GM18507 (cell line): ENCODE measurements around the gene TENM4.

Experiments used
- DNase-seq: peaks from one replicate; pipeline ENCODE4 v3.0.0; 2011; ENCODE audit warnings: low read depth; ENCODE audit not compliant: insufficient read length; ENCODE audit errors: extremely low spot score
- FAIRE-seq: peaks from 2 replicates; lab custom pipeline; 2011; peaks lifted over from hg19 to GRCh38; lab: Jason Lieb, UNC

The TENM4 gene

GRCh38 chr11:79328402-79328801 is 112.4 kb downstream of the TENM4 start:
- DNase-seq (no peak), FAIRE-seq (no peak)

- FAIRE-seq: no peak
Observed at GRCh38 chr11:79325851-79326250, 115.0 kb downstream of the TENM4 start.

GRCh38 chr11:79321263-79321662 is 119.6 kb downstream of the TENM4 start:
- DNase-seq: no peak
- FAIRE-seq: no peak

More at GRCh38 chr11:79325851-79326250, 115.0 kb downstream of the TENM4 start:
- DNase-seq: no peak

GRCh38 chr11:79314906-79315689 is 125.7 kb downstream of the TENM4 start:
- DNase-seq (no peak), FAIRE-seq (no peak)

GRCh38 chr11:79313530-79313913 is 127.3 kb downstream of the TENM4 start:
- no peak for FAIRE-seq
- no peak for DNase-seq

GRCh38 chr11:79312617-79313529 is 128.0 kb downstream of the TENM4 start:
- no peak for FAIRE-seq
- DNase-seq: no peak

GRCh38 chr11:79311461-79311860 is 129.4 kb downstream of the TENM4 start:
- DNase-seq: no peak
- FAIRE-seq: no peak

GRCh38 chr11:79309407-79309806 is 131.4 kb downstream of the TENM4 start:
- DNase-seq (no peak), FAIRE-seq (no peak)

- FAIRE-seq: no peak
- DNase-seq: no peak
Observed at GRCh38 chr11:79308429-79308828, 132.4 kb downstream of the TENM4 start.

- DNase-seq: no peak
- no peak for FAIRE-seq
Observed at GRCh38 chr11:79304599-79305212, 136.1 kb downstream of the TENM4 start.

- no peak for FAIRE-seq
Observed at GRCh38 chr11:79296141-79296540, 144.7 kb downstream of the TENM4 start.

GRCh38 chr11:79294845-79295731 is 145.7 kb downstream of the TENM4 start:
- FAIRE-seq (no peak), DNase-seq (no peak)

More at GRCh38 chr11:79296141-79296540, 144.7 kb downstream of the TENM4 start:
- DNase-seq: no peak

GRCh38 chr11:79291948-79292347 is 148.9 kb downstream of the TENM4 start:
- no peak for FAIRE-seq

GRCh38 chr11:79290761-79291160 is 150.1 kb downstream of the TENM4 start:
- DNase-seq: no peak
- no peak for FAIRE-seq

More at GRCh38 chr11:79291948-79292347, 148.9 kb downstream of the TENM4 start:
- DNase-seq: no peak

- FAIRE-seq (no peak), DNase-seq (no peak)
Observed at GRCh38 chr11:79287952-79288351, 152.9 kb downstream of the TENM4 start.

GRCh38 chr11:79285756-79286155 is 155.1 kb downstream of the TENM4 start:
- FAIRE-seq (no peak), DNase-seq (no peak)

GRCh38 chr11:79276736-79277325 is 164.0 kb downstream of the TENM4 start:
- FAIRE-seq (no peak), DNase-seq (no peak)

GRCh38 chr11:79274636-79275331 is 166.0 kb downstream of the TENM4 start:
- DNase-seq: no peak
- FAIRE-seq: no peak
